HG03280 (cell line): ENCODE data around the gene STARD13.

ENCODE experiments used
- ATAC-seq: cut with Tn5 transposase; IDR thresholded peaks from one replicate; pipeline ENCODE4 v1.9.1; 2021; ENCODE audit warnings: mild to moderate bottlenecking, moderate library complexity; ENCODE audit not compliant: unreplicated experiment

Gene STARD13

GRCh38 chr13:33229446-33230177 lies 55.9 kb downstream of the STARD13 start:
- no peak for ATAC-seq

GRCh38 chr13:33228648-33229445 lies 56.7 kb downstream of the STARD13 start:
- ATAC-seq: peak; percentile 70

- ATAC-seq: no peak
Observed at GRCh38 chr13:33227927-33228647, 57.5 kb downstream of the STARD13 start.

- no peak for ATAC-seq
Observed at GRCh38 chr13:33224686-33225085, 60.9 kb downstream of the STARD13 start.

- ATAC-seq: no peak
Observed at GRCh38 chr13:33224191-33224590, 61.4 kb downstream of the STARD13 start.

GRCh38 chr13:33219926-33220325 lies 65.6 kb downstream of the STARD13 start:
- ATAC-seq: no peak

GRCh38 chr13:33218426-33218825 lies 67.1 kb downstream of the STARD13 start:
- ATAC-seq: no peak

GRCh38 chr13:33218020-33218419 lies 67.5 kb downstream of the STARD13 start:
- no peak for ATAC-seq

GRCh38 chr13:33217256-33217655 lies 68.3 kb downstream of the STARD13 start:
- no peak for ATAC-seq

- no peak for ATAC-seq
Observed at GRCh38 chr13:33213797-33214196, 71.8 kb downstream of the STARD13 start.

GRCh38 chr13:33213024-33213768 lies 72.4 kb downstream of the STARD13 start:
- no peak for ATAC-seq

GRCh38 chr13:33212396-33212795 lies 73.2 kb downstream of the STARD13 start:
- no peak for ATAC-seq

- no peak for ATAC-seq
Observed at GRCh38 chr13:33210090-33210489, 75.5 kb downstream of the STARD13 start.

- ATAC-seq: no peak
Observed at GRCh38 chr13:33208290-33209220, 77.0 kb downstream of the STARD13 start.

GRCh38 chr13:33207615-33207961 lies 78.0 kb downstream of the STARD13 start:
- ATAC-seq: no peak

GRCh38 chr13:33206945-33207614 lies 78.5 kb downstream of the STARD13 start:
- ATAC-seq: no peak

GRCh38 chr13:33206425-33206824 lies 79.1 kb downstream of the STARD13 start:
- ATAC-seq: no peak

GRCh38 chr13:33205804-33206221 lies 79.7 kb downstream of the STARD13 start:
- ATAC-seq: no peak

- ATAC-seq: no peak
Observed at GRCh38 chr13:33205224-33205623, 80.3 kb downstream of the STARD13 start.
